ENCODE results near the gene LDLRAD1.
A peak's percentile ranks its signal among the peaks of the same experiment; 100 is the strongest.
"Not testable (repeated sequence)": the region's sequence is repeated elsewhere in the genome, so short reads cannot be mapped to it uniquely, and the experiment has no call there.

The LDLRAD1 gene

GRCh38 chr1:54017979-54018378 is at the start of gene LDLRAD1:
Gene LDLRAD1, minus strand, starts transcription at chr1:54018186. Its CDS starts 74 bp downstream, at chr1:54018112.
- no peak for DNase-seq

GRCh38 chr1:54064299-54064698 is 46.3 kb upstream of the LDLRAD1 start:
- no peak for DNase-seq

GRCh38 chr1:54054438-54054749 is 36.4 kb upstream of the LDLRAD1 start:
- DNase-seq = no peak

DNA sequence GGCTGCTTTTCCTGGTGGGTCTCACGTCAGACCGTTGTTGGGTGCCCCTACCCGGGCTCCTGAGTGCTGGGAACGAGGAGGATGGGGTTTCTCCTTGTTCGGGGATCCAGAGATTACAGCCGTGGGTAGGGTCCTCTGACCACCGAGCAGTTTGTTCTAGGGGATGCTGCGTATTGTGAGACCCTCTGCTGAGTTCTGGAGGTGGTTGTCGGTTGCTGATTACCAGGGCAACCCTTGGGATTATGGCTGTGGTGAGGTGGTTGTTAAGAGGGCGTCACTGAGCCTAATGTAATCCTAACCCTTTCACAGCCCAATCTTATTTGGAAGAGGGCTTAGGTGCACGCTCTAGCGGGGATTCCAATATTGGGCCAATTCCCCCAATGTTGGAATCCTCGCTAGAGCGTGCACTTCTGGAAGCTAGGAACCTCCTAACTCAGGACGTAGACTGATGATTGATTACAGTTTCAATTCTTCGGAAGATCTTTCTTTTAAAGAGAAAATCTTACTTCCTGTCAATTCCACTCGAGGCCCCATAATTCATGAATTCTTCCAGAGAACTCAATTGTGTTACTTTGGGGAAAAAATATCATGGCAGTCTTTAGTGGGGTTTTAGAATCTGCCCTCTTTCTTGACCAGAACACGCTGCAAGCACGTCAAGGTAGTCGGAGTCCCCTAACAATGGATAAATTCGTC is 35.9 kb upstream of the LDLRAD1 start:
- no peak for DNase-seq

DNA sequence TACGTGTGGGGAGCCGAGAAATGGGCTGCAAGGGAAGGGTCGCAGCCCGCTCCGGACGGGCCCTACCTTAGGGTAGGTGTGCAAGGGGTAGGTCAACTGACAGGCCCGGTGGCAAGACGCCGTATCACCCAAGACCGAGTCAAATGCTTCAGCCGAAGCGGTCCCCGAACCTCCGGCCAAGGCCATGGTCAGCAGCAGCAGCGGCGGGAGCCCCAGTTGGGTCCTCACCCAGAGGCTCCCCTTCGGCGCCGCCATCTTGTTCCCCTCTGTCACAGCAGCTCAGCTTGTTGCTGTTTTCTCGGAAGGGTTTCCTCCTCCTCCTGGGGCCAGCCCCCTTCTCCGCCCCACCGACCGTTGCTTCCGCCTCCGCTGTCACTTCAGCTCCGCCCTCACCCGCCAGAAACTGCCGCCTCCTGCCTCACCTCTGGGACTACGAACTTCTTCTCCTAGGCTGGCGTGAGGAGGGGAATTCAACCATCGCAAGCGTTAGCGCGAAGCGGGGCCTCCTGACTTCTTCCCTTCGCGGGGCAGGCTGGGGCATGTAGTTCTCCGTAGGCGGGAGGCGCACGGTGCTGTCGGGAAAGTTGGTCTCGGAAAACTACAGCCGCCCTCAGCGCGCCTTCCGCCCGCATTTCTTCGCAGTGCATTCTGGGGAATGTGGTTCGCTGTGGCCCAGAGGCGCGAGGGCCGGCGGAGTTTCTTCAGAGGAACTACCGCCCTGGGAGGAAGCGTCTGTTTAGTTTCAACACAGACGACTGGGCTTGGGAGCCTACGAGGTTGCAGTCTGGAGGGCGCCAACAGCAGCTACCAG is 35.2 kb upstream of the LDLRAD1 start, which contains the start of the genes TCEANC2 and TMEM59:
Gene TCEANC2, plus strand, starts transcription at position 675 of the 811 bp plus-strand sequence. CDS start 815 bp downstream, outside the sequence.
Gene TMEM59, minus strand, starts transcription at position 271 of the 811 bp plus-strand sequence. Its CDS starts 16 bp downstream, at position 255.
- DNase-seq = peak; percentile 77

- peak; percentile 10 for DNase-seq
Observed at GRCh38 chr1:54052431-54052933, 34.5 kb upstream of the LDLRAD1 start.

DNA sequence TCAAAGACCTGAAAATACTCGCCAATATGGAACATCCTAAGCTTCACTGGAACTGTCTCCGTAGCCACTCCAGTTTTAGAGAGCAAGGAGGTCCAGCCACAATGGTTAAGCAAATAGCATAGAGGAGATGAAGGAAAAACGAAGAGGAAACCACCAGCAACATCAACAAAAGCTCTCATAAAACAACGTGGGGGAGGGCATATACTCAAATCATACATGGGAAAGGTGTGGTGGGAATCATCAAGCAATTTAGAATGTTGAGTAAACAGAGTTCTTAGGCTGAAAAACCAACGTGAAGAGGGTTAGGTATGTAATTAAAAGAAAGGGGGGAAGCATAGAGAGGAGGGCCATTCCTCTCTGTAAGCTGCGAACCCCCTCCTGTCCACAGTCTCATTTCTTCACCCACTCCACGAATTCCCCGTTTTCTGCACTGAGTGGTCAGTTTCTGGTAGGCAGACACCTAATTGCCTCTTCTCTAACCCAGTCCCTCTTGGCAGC is 34.0 kb upstream of the LDLRAD1 start:
- DNase-seq = no peak

DNA sequence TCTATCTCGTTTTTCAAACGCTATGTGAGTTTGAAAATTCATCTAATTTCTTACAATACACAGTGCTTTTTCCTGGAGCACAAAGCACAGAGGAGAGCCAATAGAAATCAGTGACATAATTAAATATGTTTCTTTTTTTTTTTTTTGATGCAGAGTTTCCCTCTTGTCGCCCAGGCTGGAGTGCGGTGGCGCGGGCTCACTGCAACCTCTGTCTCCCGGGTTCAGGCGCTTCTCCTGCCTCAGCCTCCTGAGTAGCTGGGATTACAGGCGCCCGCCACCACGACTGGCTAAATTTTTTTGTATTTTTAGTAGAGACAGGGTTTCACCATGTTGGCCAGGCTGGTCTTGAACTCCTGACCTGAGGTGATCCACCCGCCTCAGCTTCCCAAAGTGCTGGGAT is 32.4 kb upstream of the LDLRAD1 start:
- not testable (repeated sequence) for DNase-seq

DNA sequence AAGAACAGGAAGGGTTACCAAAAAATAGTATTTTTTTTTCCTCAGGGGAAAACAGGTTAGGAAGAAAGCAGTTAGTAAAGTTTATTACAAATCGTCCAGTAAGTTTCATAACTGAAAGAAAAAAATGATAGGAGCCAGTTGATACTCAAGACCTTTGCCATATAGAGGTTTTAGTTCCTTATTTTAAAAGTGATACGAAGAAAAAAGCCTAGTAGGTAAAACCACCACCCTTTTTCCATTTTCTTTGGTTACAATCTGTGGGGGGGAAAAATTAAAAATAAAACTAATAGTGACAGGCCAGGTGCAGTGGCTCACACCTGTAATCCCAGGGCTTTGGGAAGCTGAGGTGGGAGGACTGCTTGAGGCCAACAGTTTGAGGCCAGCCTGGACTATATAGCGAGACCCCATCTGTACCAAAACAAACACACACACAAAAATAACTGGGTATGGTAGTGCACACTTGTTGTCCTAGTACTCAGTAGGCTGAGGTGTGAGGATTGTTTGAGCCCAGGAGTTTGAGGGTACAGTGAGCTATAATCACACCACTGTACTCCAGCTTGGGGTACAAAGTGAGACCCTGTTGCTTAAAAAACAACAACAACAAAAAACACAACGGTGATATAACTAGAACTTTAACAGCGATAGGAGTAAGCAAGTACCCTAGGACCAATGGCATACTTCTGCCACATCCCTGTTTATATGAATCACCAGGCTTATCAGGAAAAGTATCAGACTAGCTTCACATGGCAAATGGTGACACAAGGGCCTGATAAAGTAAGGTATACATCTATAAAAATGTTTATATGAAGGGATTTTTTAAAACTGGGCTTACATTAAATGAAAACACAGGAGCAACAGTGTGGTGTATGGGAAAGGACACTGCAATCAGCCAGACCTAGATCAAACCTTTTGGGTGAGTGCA is 29.7 kb upstream of the LDLRAD1 start:
- no peak for DNase-seq

DNA sequence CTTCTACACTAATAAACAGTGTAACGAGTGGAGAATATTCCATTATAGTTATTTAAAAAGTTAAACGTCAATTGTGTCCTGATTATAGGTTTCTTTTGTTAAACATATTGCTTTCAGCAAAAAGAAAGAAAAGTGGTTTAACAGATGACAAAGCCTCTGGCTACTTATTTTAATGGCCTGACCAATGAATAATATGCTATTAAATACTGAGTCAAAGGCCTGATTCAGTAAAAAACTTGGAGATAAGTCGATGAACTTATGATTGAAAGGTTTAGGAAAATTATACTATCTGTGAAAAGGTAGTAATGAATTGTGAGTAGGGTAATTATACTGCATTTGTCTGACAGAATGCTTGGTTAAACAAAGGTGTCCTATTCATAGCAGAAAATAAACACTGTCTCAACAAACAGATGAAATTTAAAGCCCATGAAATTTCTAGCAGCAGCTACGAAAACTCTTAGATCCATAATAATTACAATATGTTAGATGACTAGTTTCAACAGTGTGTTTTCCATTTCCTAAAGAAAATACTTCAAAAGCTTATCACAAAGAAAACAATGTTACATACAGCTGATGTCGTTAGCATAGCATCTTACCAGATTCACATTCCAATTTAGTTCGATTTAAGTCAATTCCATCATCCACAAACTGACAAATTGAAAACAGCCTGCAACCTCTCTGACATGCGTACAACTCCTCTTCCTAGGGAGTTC is 28.8 kb upstream of the LDLRAD1 start:
- DNase-seq = no peak

- no peak for DNase-seq
Observed at GRCh38 chr1:54045496-54045895, 27.5 kb upstream of the LDLRAD1 start.

DNA sequence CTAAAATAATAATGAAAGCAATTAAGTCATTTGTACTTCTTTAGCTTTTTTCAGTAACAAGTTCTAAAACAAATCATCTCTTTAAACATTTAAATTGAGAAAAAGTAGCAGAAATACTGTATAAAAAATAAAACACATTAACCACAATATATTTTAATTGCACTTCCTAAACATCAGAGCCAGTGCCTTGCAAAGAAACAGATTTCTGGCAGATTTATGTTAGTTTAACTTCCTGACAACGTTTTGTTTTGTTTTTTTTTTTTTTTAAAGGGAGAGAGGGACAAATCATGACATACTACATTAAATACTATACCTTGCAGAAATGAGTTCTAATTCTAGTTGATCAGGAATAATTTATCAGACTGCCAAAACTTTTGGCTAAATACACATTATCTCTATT is 23.8 kb upstream of the LDLRAD1 start:
- DNase-seq = no peak

DNA sequence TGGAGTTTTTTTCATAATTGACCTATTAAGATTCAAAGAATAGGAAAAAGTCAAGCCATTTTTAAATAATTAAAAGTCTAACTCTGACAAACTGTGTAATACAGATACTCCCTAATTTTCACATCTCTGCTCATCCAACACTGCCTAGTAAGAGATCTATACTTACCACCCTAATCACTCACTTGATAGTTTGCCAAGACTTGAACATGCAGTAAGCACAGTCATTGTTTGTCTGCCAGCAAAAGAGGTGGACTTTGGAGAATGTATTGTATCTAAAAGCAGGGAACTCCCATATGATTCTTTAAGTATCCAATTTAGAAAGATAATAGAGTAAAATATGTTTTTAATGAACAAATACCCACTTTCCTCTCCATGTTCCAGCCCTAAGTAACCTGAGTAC is 19.5 kb upstream of the LDLRAD1 start:
- no peak for DNase-seq

DNA sequence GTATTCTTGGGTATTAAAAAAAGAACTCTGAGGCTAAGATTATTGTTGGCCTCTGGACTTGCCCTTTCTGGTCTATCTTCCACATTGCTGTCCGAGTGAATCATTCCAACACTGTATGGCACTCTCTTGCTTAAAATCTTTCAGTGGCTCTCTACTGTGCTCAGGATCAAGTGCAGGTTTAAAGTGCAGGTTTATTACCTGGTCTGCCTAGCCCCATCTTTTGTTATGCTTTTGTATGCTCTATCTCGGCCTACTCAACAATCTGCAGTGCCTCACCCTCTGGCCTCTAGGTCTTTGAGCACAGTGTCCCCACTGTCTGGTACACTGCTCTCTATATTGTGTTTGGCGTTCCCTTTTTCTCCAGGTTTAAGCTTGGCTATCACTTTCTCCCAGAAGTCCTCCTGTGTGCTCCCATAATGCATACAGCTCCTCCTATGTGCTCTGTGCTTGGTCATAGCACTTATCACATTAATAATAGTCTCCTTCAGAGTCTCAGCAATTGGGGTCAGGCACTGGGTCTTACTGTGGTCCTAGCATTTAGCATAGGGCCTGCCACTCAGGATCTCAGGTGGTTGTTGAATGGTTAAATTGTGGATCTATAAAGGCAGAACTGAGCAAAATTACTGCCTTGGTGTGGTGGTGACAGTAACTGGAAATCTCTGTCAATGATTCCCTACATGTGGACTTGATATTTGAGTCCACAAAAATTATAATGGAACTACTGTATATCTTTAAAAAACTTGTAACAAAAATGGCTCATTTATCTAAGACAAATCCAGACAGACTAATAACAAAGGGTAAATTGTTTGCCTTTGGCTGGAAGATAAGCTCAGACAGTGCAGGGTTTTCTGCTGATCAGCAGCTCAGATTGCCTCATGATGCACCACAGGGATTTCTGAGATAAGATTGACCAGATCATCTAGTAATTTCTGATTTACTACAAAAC is 10.6 kb upstream of the LDLRAD1 start:
- DNase-seq = no peak

GRCh38 chr1:54027848-54028247 is 9.9 kb upstream of the LDLRAD1 start:
- DNase-seq = no peak

- DNase-seq = not testable (repeated sequence)
Observed at GRCh38 chr1:54024811-54025210, 6.8 kb upstream of the LDLRAD1 start.

DNA sequence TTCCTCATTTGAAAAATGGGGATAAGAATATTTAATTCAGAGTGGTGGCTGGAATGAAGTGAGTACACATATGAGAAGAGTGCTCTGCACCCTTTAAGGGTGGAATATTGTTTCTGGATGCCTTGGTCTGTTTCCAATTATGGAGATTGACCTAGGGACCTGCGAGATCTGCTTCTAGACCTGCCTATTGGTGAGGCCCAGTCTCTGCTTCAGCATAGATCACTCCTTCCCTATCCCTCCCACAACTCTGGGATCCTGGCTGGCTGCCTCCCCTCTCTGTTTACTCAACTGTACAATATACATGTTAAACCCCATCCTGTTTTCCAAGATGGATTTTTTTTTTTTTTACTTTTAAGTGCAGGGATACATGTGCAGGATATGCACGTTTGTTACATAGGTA is 6.4 kb upstream of the LDLRAD1 start:
- DNase-seq = no peak

DNA sequence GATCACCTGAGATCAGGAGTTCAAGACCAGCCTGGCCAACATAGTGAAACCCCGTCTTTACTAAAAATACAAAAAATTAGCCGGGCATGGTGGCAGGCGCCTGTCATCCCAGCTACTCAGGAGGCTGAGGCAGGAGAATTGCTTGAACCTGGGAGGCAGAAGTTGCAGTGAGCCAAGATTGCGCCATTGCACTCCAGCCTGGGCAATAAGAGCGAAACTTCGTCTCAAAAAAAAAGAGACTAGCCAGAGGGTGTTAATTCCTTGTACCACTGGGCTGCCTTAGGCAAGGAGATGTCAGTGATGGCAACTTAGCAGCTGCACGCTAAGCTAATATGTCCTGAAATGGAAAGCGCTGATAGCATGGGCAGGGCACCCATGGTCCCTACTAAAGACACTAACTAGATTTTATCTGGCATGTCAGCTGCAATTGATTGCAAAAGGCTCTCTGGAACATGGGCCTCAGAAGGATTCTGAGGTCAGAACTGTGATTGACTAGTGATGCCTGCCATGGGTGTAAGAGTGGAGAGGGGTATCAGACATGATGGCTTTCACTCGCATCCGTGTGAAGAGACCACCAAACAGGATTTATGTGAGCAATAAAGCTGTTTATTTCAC is 1.7 kb upstream of the LDLRAD1 start:
- not testable (repeated sequence) for DNase-seq

DNA sequence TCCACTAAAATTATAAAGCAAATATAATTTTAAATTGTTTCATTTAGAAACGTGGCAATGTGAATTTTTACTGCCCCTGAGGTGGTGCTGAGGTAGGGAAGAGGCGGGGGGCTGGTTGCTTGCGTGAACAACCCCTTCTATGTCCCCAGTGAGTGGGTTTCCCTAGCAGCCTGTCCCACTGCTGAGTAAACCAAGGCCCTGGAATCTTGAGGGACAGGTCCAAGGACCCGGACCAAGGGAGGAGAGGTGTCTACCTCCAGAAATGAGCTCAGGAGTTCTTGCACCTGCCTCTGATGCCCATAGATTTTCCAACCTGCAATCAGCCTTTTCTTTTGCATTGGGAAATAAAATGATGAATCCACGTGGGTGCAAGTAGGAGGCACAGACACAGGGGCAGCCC is 649 bp upstream of the LDLRAD1 start:
- DNase-seq = no peak

Data from NCI-H187 treated with DMSO at 0.1 percent for 48 hours (cell line).